HG03196 (cell line): ENCODE data around the gene INVS.
"Not testable (repeated sequence)": the region's sequence is repeated elsewhere in the genome, so short reads cannot be mapped to it uniquely, and the experiment has no call there.

ENCODE experiments used
- ATAC-seq: cut with Tn5 transposase; IDR thresholded peaks from one replicate; pipeline ENCODE4 v1.9.1; 2021; ENCODE audit not compliant: unreplicated experiment

INVS gene

DNA sequence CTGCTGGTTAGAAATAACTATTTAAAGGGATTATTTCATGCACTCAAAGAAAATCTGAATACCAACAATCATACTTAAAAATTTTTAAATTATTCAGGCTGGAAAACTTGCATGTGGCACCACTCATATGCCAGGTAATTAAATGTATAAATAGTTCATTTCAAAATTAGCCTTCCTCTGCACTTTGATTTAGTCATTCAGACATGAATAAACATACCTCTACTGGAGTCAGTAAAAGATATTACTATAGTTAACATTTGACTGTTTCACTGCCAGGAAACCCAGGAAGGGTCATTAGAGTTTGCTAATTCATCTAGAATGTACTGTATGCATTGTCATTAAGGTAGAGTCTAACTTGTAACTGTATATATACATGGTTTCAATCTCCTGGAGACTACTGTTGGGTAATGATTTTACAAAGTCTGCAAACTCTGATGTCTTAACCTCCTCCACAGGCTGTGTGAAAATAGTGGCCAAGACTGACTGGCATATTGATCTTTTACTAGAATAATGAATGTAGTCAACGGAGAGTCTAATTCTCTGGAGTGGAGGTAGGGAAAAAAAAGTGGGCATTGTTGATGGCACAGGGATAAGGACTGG, 210.0 kb downstream of the INVS start:
- ATAC-seq, result no peak

DNA sequence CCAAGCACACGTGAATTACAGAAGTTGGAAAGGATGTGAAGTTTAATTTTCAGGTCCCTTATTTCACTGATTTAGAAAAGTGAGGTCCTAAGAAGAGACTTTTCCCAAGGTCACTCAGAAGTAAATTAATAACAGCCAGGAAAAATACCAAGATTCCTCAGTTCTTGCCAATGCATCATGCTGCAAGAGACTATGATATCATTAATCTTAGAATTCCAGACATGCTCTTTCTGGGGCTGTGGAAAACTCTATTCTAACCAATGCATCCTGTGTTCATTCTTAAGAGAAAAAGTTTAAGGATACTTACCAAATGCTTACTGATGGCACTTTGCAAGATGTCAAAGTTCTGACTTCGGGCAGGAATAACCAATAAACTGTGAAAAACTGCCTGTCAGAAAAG, 210.9 kb downstream of the INVS start:
- ATAC-seq, result no peak

GRCh38 chr9:100315561-100315960, 216.5 kb downstream of the INVS start:
- no peak for ATAC-seq

DNA sequence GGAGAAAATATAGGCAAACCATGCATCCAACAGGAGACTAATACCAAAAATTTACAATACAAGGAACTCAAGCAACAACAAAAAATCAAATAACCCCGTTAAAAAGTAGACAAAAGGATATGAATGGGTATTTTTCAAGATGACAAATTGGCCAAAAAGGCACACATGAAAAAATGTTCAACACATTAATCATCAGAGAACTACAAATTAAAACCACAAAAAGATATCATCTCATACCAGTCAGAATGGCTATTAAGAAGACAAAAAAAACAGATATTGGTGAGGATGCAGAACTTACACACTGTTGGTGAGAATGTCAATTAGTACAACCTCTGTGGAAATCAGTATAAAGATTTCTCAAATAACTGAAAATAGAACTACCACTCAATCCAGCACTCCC, 218.7 kb downstream of the INVS start:
- ATAC-seq, result no peak

DNA sequence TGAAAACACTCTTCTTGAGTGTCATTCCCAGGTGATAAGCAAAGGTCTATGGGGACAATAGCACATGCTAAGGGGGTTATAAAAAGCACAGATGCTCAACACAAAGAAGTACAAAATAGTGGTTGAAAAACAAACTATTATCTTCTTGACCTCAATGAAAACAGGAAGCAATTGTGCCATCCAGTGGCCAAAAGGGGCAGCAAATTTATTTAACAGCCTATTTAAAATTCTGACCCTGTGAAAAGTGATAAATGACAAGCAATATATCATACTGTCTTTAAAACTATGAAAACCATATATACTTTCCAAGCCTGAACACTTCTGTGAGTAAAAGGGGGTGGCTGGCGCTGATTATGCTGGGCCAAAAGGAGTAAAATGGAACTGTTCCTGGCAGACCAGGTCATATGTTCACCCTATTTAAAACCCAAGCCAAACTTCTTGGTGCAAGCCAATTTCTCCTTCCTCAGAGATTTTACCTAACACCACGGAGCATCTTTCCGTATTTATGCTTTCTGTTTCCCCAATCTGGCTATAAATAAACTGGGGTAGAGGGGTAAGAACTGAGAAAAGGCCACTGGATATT, 224.0 kb downstream of the INVS start:
- no peak for ATAC-seq

- ATAC-seq, result no peak
Measured at GRCh38 chr9:100324594-100325200, 225.7 kb downstream of the INVS start.

DNA sequence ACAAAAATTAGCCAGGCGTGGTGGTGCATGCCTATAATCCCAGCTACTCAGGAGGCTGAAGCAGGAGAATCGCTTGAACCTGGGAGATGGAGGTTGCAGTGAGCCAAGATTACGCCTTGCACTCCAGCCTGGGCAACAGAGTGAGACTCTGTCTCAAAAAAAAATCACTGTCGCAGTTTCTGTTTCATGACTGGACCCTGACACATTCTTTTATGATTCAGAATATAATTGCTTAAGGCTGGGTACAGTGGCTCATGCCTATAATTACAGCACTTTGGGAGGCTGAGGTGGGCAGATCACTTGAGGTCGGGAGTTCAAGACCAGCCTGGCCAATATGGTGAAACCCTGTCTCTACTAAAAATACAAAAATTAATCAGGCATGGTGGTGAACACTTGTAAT, 239.7 kb downstream of the INVS start:
- ATAC-seq, result not testable (repeated sequence)

DNA sequence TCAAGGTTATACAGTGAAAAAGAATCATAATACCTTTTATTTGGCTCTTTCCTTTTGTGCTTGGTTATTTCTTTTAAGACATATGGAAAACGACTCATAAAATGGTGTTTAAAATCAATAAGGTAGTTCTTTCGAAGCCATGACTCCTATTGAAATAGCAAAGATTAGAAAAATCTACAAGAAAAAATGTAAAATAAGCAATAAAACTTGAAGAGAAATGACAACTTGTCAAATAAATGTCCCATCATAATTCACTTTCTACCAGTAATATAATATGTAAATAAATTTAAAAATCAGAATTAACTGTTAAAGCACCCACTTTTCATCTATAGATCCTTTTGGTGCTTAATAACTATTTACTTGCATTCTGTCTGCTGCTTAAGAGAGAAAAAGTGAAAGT, 241.2 kb downstream of the INVS start:
- ATAC-seq, result no peak

DNA sequence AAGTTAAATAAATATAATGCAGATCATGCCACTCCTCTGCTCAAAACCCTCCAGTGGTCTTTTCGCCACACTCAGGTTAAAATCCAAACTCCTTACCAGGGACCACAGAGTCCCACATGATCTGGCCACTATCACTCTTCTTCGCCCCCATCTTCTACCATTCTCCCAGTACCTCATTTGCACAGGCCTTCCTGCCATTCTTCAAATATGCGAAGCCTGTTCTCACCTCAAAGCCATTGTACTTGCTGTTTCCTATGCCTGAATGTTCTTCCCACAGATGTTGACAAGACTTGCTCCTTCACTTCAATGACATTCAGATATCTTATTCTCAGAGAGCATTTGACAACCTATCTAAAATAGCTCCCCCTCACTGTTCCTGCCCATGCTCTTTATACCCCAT, 242.8 kb downstream of the INVS start:
- no peak for ATAC-seq

GRCh38 chr9:100346836-100347235, 247.8 kb downstream of the INVS start:
- no peak for ATAC-seq

DNA sequence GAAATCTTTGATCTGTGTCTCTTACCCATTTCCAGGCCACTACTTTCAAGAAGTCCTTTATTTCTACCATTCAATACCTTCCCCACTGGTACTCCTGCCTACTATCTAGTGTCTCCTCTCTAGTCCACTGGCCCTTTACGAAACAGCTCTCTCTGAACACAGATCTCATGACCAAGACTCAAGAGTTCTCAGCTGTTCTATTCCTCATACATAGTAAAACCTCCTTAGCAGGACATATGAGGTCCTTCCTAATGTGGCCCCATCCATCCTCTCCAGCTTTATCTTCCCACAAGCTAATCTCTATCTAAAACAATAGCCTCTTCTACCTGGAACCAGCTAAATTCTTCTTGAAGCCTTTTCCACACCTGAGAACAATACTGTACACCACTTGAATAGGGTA, 251.1 kb downstream of the INVS start:
- ATAC-seq, result no peak
